ENCODE data around the gene MYH11.
A peak's percentile ranks its signal among the peaks of the same experiment; 100 is the strongest.

The MYH11 gene

DNA sequence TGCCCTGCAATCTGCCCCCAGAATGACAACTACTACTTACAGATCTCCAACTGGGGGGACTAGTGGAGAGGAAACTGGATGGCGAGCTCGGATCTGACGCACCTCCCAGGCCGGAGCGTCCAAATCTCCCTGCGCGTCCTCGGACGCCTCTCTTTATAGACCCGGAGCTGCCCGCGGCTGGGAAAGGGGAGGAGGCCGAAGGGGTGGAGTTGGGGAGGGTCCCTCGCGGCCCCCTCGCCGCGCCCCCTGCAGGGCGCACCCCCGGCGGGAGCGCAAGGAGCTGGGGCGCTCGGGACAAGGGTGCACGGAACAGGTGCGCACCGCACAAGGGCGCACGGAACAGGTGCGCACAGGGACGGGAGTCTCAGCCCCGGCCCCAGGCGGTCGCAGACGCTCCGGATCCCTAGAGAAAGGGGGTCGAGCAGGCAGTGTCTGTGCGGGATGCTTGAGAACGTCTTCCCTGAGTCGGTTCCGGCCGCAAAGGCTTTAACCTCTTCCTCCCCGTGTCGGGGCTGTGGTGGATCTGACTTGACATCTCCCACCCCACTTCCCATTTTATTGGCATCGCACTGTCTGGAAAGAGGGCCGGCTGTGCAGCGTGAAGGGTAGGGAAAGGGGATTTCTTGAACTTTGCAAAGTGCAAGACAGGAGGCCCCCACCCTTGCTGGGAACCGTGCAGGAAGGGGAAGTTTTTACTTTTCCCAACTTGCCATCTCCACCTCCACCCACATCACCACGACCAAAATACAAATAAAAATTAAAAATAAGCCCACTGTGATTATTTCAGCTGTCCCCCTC lies at the start of gene MYH11:
MYH11 (minus strand) TSS at position 128 of the 798 bp plus-strand sequence. CDS start 18,776 bp downstream, outside the sequence.
- no peak for DNase-seq

GRCh38 chr16:15906439-15906838 lies 49.6 kb upstream of the MYH11 start:
- DNase-seq = no peak

GRCh38 chr16:15903960-15904359 lies 47.1 kb upstream of the MYH11 start:
- DNase-seq = no peak

GRCh38 chr16:15900901-15901500 lies 44.2 kb upstream of the MYH11 start:
- no peak for DNase-seq

DNA sequence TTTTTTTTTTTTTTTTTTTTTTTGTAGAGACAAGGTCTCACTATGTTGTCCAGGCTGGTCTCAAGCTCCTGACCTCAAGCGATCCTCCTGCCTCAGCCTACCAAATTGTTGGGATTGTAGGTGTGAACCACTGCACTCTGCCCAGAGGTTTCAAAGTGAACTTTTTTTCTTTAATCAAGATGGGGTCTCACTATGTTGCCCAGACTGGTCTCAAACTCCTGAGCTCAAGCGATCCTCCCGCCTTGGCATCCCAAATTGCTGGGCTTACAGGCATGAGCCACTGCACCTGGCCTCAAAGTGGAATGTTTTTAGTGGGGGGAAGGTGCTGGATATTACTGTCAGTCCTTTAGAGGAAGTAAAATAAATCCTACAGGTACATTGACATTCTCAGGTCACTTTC lies 43.5 kb upstream of the MYH11 start:
- no peak for DNase-seq

DNA sequence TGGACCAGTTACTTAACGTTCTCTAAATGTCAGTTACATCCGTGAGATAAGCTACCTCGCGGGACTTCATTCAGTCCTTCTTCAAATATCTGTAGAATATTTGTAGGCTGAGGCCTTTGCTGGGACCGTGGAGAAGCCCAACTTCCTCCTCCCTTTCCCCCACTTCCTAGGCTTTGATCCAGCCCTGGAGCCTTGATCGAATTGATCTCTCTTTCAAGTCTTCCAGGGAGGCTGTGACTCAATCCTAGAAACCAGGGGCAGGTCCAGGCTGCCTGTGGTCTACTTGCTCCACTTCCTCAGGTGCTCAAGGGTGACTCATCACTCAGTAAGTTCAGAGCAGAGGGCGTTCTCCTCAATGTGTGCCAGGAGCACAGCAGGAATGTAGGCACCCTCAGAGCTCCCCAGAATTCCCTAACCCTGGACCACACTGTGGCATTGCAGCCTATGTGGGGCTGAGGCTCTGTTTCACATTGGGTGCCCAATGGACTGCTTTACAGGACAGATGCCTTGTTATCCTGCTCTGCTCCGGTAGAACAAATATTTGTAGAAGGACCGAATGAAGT lies 42.8 kb upstream of the MYH11 start:
- DNase-seq = no peak

DNA sequence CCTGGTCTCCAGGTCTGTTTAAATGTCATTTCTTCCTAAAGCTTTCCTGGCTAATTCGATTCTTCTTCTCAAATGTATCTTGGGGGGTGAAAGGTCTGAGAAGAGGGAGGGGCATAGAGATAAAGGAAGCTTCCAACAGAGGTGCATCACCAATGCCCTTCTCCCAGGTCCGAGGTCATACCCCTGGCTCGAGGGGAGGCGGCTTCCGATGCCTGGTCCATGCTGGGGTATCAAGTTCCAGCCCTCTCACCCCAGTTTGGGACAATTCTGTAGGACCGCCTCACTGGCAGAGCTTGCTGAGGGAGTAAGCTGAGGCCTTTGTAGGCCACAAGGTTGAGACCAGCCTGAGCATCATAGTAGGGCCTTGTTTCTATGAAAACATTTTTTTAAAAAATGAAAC lies 41.8 kb upstream of the MYH11 start:
- DNase-seq = no peak

- no peak for DNase-seq
These were observed 41.0 kb upstream of the MYH11 start for GRCh38 chr16:15897834-15898254.

DNA sequence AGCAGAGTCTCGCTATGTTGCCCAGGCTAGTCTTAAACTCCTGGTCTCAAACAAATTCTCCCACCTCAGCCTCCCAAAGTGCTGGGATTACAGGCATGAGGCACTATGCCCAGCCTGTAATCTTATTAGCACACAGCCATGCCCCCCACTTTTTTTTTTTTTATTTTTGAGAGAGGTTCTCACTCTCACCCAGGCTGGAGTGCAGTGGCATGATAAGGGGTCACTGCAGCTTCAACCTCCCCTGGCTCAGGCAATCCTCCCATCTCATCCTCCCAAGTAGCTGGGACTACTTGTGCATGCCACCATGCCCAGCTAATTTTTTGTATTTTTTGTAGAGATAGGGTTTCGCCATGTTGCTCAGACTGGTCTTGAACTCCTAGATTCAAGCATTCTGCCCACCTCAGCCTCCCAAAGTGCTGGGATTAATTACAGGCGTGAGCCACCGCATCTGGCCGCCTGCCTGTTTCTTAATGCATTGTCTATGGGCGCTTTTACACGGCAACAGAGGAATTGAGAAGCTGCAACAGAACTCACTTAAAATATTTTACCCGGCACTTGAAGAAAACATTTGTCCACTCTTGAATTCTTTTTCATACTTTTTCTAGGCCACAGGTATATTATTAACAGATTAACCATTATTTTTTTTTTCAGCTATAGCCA lies 40.4 kb upstream of the MYH11 start:
- DNase-seq = no peak

DNA sequence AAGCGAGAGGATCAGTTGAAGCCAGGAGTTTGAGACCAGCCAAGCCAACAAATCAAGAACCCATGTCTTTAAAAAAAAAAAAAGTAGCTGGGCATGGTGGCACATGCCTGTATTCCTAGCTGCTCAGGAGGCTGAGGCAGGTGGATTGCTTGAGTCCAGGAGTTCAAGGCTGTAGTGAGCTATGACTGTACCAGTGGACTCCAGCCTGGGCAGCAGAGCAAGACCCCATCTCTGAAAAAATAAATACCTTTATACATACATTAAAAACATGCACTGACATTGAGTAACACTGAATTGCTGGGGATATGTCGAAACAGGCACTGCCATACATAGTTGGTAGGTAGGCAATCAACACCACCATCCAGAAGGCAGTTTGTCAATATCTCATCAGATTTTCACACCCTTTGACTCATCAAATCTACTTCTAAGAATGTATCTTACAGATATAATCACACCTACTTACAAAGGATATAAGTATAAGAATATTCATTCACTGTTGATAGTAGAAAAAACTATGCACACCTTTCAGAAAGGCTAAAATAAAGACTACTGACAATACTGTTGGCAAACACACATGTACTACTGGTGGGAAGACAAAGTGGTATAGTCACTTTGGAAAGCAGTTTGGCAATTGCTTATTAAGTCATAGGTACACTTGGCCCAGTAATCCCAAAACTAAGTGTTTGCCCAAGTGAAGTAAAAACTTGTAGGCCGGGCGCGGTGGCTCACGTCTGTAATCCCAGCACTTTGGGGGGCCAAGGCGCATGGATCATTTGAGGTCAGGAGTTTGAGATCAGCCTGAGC lies 37.9 kb upstream of the MYH11 start:
- DNase-seq = no peak

DNA sequence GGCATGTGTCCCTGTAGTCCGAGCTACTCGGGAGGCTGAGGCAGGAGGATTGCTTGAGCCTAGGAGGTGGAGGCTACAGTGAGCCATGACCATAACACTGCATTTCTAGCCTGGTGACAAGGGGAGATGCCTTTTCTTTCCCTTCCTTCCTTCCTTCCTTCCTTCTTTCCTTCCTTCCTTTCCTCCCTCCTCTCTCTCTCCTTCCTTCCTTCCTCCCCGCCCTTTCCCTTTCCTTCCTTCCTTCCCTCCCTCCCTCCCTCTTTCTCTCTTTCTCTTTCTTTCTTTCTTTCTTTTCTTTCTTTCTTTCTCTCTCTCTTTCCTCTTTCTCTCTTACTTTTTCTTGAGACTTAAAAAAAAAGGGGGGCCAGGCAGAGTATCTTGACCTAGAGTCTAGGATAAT lies 34.7 kb upstream of the MYH11 start:
- no peak for DNase-seq

- DNase-seq = peak; percentile 100
These were observed 31.5 kb upstream of the MYH11 start, which contains the start of gene CEP20 for GRCh38 chr16:15888072-15888976. Gene CEP20 (minus strand): TSS chr16:15888603. CDS start chr16:15888585, 18 bp downstream.

GRCh38 chr16:15887283-15887682 lies 30.5 kb upstream of the MYH11 start:
- no peak for DNase-seq

- DNase-seq = no peak
These were observed 29.2 kb upstream of the MYH11 start for GRCh38 chr16:15886078-15886477.

GRCh38 chr16:15885560-15886001 lies 28.8 kb upstream of the MYH11 start:
- no peak for DNase-seq

DNA sequence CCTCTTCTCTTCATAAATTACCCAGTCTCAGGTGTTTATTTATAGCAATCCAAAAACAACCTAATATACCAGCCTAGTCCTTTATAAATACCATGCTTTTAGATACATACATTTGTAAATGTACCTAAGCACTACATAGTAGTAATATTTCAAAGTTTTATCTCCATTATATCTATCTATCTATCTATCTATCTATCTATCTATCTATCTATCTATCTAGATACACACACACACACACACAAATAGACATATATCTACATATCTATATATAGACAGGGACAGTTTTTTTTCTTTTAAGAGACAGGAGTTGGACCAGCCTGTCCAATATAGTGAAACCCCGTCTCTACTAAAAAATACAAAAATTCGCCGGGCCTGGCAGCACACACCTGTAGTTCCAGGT lies 25.7 kb upstream of the MYH11 start:
- no peak for DNase-seq

- no peak for DNase-seq
These were observed 25.1 kb upstream of the MYH11 start for GRCh38 chr16:15881794-15882379.

- no peak for DNase-seq
These were observed 23.8 kb upstream of the MYH11 start for GRCh38 chr16:15880434-15881308.

DNA sequence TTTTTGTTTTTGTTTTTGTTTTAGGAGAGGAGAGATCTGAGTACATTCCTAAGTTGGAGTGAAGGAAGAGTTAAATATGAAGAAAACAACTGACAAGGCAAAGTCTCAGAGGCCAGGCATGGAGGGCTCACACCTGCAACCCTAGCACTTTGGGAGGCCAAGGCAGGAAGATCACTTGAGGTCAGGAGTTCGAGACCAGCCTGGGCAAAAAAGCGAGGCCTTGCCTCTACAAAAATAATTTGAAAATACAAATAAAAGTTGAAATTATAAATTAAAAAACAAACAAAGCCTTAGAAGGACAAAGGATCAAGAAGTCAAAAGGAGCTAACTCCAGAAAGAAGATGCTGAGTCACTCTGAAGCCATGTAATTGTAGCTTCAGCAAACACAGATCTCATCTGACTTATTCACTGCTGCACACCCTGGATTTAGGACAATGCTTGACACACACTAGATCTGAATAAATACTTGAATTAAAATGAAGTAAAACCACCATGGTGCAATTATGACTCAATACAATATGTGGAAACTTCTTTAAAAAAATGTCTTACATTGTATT lies 22.5 kb upstream of the MYH11 start:
- DNase-seq = no peak

- DNase-seq = no peak
These were observed 19.7 kb upstream of the MYH11 start for GRCh38 chr16:15876503-15876902.

All from CD4-positive, alpha-beta T cell treated with Interleukin-15 for 1 hour (primary cell).